Ovary (tissue), 3 donors: Measurements from ENCODE around the gene PAGR1.

Experiments
- EP300 ChIP-seq: sonication (generic); formaldehyde crosslinking; IDR thresholded peaks from one replicate; pipeline ENCODE4 v1.6.1; 2017; ENCODE audit warnings: antibody characterized with exemption
- POLR2A ChIP-seq: fragments of 450-650 bp; IDR thresholded peaks from one replicate; pipeline ENCODE4 v1.6.1; 2017; ENCODE audit warnings: antibody characterized with exemption, mild to moderate bottlenecking, moderate library complexity
- TF ChIP-seq, protein P1 (sequence below), 3 donors: fragments of 450-650 bp in 2 of 3; fragments of 200-600 bp in 1 of 3; IDR thresholded peaks; one replicate each; pipeline versions ENCODE4 v1.5.1 to v1.8.0; 2016 to 2022; ENCODE audit warnings: antibody characterized with exemption in 3 of 3, mild to moderate bottlenecking in 1 of 3
- donor health status: DM: no; HTN: no; CAD: no.

DNA sequence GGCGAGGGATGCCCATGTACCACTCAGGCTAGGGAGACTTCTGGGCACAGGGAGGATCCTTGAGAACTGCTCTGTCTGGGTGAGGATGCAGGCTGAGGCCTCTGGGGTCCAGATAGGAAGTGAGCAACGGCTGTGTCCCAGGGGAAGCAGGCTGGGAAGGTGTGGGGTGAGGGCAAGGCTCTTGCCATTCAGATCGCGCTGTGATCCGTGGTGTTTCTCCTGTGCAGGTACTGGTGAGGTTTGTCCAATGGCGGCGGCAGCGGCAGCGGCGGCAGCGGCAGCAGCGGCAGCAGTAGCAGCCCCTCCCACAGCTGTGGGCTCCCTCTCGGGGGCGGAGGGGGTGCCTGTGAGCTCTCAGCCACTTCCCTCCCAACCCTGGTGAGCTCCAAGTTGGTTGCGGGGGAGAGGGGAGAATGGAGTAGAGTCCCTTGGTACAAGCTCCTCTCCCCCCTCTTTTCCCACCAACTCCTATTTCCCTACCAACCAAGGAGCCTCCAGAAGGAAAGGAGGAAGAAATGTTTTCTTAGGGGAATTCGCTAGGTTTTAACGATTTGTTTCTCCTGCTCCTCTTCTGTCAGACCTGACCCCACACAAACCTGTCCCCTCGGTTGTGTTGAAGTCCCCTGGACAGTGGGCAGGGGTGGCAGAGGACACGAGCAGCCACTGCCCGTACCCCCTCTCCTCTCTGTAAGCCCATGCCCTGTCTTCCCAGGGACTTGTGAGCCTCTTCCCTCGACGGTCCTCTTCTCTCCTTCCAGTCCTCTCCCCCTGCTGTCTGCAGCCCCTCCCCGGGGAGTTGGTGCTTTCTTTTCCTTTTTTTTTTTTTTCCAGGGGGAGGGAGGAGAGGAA, 5.9 kb upstream of the PAGR1 start:
- TF ChIP-seq, protein P1, sequence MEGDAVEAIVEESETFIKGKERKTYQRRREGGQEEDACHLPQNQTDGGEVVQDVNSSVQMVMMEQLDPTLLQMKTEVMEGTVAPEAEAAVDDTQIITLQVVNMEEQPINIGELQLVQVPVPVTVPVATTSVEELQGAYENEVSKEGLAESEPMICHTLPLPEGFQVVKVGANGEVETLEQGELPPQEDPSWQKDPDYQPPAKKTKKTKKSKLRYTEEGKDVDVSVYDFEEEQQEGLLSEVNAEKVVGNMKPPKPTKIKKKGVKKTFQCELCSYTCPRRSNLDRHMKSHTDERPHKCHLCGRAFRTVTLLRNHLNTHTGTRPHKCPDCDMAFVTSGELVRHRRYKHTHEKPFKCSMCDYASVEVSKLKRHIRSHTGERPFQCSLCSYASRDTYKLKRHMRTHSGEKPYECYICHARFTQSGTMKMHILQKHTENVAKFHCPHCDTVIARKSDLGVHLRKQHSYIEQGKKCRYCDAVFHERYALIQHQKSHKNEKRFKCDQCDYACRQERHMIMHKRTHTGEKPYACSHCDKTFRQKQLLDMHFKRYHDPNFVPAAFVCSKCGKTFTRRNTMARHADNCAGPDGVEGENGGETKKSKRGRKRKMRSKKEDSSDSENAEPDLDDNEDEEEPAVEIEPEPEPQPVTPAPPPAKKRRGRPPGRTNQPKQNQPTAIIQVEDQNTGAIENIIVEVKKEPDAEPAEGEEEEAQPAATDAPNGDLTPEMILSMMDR (IDR thresholded peaks at IDR 0.05): no peak
- TF ChIP-seq POLR2A: no peak
- TF ChIP-seq EP300: no peak
